Measurements from ENCODE around the gene KCNJ15.

KCNJ15 gene

GRCh38 chr21:38250991-38251418, 5.8 kb upstream of the KCNJ15 start:
- DNase-seq (ENCODE audit: insufficient read length, low spot score), result no peak
- TF ChIP-seq POLR2AphosphoS5 (IDR thresholded peaks at IDR 0.05; ENCODE audit: low read depth, low read length), result no peak
- no peak for TF ChIP-seq POLR2A (IDR thresholded peaks at IDR 0.05; ENCODE audit: low read depth, low read length)
- no peak for TF ChIP-seq POU2F2 (IDR thresholded peaks at IDR 0.05; ENCODE audit: low read depth, low read length)
- TF ChIP-seq SPI1 (IDR thresholded peaks at IDR 0.05; ENCODE audit: low read depth, low read length), result no peak
- no peak for TF ChIP-seq TAF1 (IDR thresholded peaks at IDR 0.05; ENCODE audit: low read depth, low read length)
- TF ChIP-seq PAX5 (IDR thresholded peaks at IDR 0.05; ENCODE audit: insufficient read depth, low read length, severe bottlenecking), result no peak
- FAIRE-seq, result no peak

- no peak for DNase-seq (ENCODE audit: insufficient read length, low spot score)
- TF ChIP-seq TAF1 (IDR thresholded peaks at IDR 0.05; ENCODE audit: low read depth, low read length) (no peak), POU2F2 (IDR thresholded peaks at IDR 0.05; ENCODE audit: low read depth, low read length) (no peak), PAX5 (IDR thresholded peaks at IDR 0.05; ENCODE audit: insufficient read depth, low read length, severe bottlenecking) (no peak), POLR2AphosphoS5 (IDR thresholded peaks at IDR 0.05; ENCODE audit: low read depth, low read length) (no peak), SPI1 (IDR thresholded peaks at IDR 0.05; ENCODE audit: low read depth, low read length) (no peak), POLR2A (IDR thresholded peaks at IDR 0.05; ENCODE audit: low read depth, low read length) (no peak)
- no peak for FAIRE-seq
Observed at GRCh38 chr21:38254970-38255369, 1.8 kb upstream of the KCNJ15 start.

GRCh38 chr21:38255571-38256117, 1.1 kb upstream of the KCNJ15 start:
- TF ChIP-seq PAX5 (IDR thresholded peaks at IDR 0.05; ENCODE audit: insufficient read depth, low read length, severe bottlenecking) (no peak), TAF1 (IDR thresholded peaks at IDR 0.05; ENCODE audit: low read depth, low read length) (no peak), POLR2AphosphoS5 (IDR thresholded peaks at IDR 0.05; ENCODE audit: low read depth, low read length) (no peak), SPI1 (IDR thresholded peaks at IDR 0.05; ENCODE audit: low read depth, low read length) (no peak)
- no peak for FAIRE-seq
- no peak for DNase-seq (ENCODE audit: insufficient read length, low spot score)

GRCh38 chr21:38257667-38258066, 876 bp downstream of the KCNJ15 start:
- TF ChIP-seq POLR2A (IDR thresholded peaks at IDR 0.05; ENCODE audit: low read depth, low read length) (no peak), POU2F2 (IDR thresholded peaks at IDR 0.05; ENCODE audit: low read depth, low read length) (no peak), POLR2AphosphoS5 (IDR thresholded peaks at IDR 0.05; ENCODE audit: low read depth, low read length) (no peak), SPI1 (IDR thresholded peaks at IDR 0.05; ENCODE audit: low read depth, low read length) (no peak), TAF1 (IDR thresholded peaks at IDR 0.05; ENCODE audit: low read depth, low read length) (no peak), PAX5 (IDR thresholded peaks at IDR 0.05; ENCODE audit: insufficient read depth, low read length, severe bottlenecking) (no peak)
- no peak for FAIRE-seq
- no peak for DNase-seq (ENCODE audit: insufficient read length, low spot score)

GRCh38 chr21:38258521-38259485, 2.0 kb downstream of the KCNJ15 start:
- no peak for TF ChIP-seq POLR2A (IDR thresholded peaks at IDR 0.05; ENCODE audit: low read depth, low read length)
- TF ChIP-seq TAF1 (IDR thresholded peaks at IDR 0.05; ENCODE audit: low read depth, low read length), result no peak
- no peak for TF ChIP-seq PAX5 (IDR thresholded peaks at IDR 0.05; ENCODE audit: insufficient read depth, low read length, severe bottlenecking)
- TF ChIP-seq SPI1 (IDR thresholded peaks at IDR 0.05; ENCODE audit: low read depth, low read length), result no peak
- no peak for TF ChIP-seq POU2F2 (IDR thresholded peaks at IDR 0.05; ENCODE audit: low read depth, low read length)
- TF ChIP-seq POLR2AphosphoS5 (IDR thresholded peaks at IDR 0.05; ENCODE audit: low read depth, low read length), result no peak
- DNase-seq (ENCODE audit: insufficient read length, low spot score) (no peak), FAIRE-seq (no peak)

- DNase-seq (ENCODE audit: insufficient read length, low spot score) (no peak), FAIRE-seq (no peak)
- TF ChIP-seq POU2F2 (IDR thresholded peaks at IDR 0.05; ENCODE audit: low read depth, low read length) (no peak), PAX5 (IDR thresholded peaks at IDR 0.05; ENCODE audit: insufficient read depth, low read length, severe bottlenecking) (no peak), SPI1 (IDR thresholded peaks at IDR 0.05; ENCODE audit: low read depth, low read length) (no peak), TAF1 (IDR thresholded peaks at IDR 0.05; ENCODE audit: low read depth, low read length) (no peak), POLR2AphosphoS5 (IDR thresholded peaks at IDR 0.05; ENCODE audit: low read depth, low read length) (no peak), POLR2A (IDR thresholded peaks at IDR 0.05; ENCODE audit: low read depth, low read length) (no peak)
Observed at GRCh38 chr21:38259665-38260064, 2.9 kb downstream of the KCNJ15 start.

- no peak for DNase-seq (ENCODE audit: insufficient read length, low spot score)
- no peak for TF ChIP-seq POLR2A (IDR thresholded peaks at IDR 0.05; ENCODE audit: low read depth, low read length)
- TF ChIP-seq POU2F2 (IDR thresholded peaks at IDR 0.05; ENCODE audit: low read depth, low read length), result no peak
- TF ChIP-seq SPI1 (IDR thresholded peaks at IDR 0.05; ENCODE audit: low read depth, low read length), result no peak
- no peak for TF ChIP-seq TAF1 (IDR thresholded peaks at IDR 0.05; ENCODE audit: low read depth, low read length)
- TF ChIP-seq POLR2AphosphoS5 (IDR thresholded peaks at IDR 0.05; ENCODE audit: low read depth, low read length), result no peak
- no peak for TF ChIP-seq PAX5 (IDR thresholded peaks at IDR 0.05; ENCODE audit: insufficient read depth, low read length, severe bottlenecking)
- no peak for FAIRE-seq
Observed at GRCh38 chr21:38260426-38260825, 3.6 kb downstream of the KCNJ15 start.

- no peak for FAIRE-seq
- TF ChIP-seq TAF1 (IDR thresholded peaks at IDR 0.05; ENCODE audit: low read depth, low read length) (no peak), POLR2A (IDR thresholded peaks at IDR 0.05; ENCODE audit: low read depth, low read length) (no peak), POU2F2 (IDR thresholded peaks at IDR 0.05; ENCODE audit: low read depth, low read length) (no peak), PAX5 (IDR thresholded peaks at IDR 0.05; ENCODE audit: insufficient read depth, low read length, severe bottlenecking) (no peak), SPI1 (IDR thresholded peaks at IDR 0.05; ENCODE audit: low read depth, low read length) (no peak), POLR2AphosphoS5 (IDR thresholded peaks at IDR 0.05; ENCODE audit: low read depth, low read length) (no peak)
- DNase-seq (ENCODE audit: insufficient read length, low spot score), result no peak
Observed at GRCh38 chr21:38261851-38262250, 5.1 kb downstream of the KCNJ15 start.

- no peak for TF ChIP-seq POU2F2 (IDR thresholded peaks at IDR 0.05; ENCODE audit: low read depth, low read length)
- DNase-seq (ENCODE audit: insufficient read length, low spot score) (no peak), FAIRE-seq (no peak)
Observed at GRCh38 chr21:38263493-38263892, 6.7 kb downstream of the KCNJ15 start.

Measured in GM12891 (cell line).